NCI-H146 treated with DMSO at 0.1 percent for 48 hours (cell line): ENCODE data around the gene CYB5R3.
"Not testable (repeated sequence)": the region's sequence is repeated elsewhere in the genome, so short reads cannot be mapped to it uniquely, and the experiment has no call there.

Source experiments
- DNase-seq: peaks from one replicate; lab custom pipeline; 2025; ENCODE audit not compliant: unreplicated experiment; lab: John Stamatoyannopoulos, UW

CYB5R3 gene

GRCh38 chr22:42679691-42680090 lies 30.5 kb upstream of the CYB5R3 start:
- no peak for DNase-seq

DNA sequence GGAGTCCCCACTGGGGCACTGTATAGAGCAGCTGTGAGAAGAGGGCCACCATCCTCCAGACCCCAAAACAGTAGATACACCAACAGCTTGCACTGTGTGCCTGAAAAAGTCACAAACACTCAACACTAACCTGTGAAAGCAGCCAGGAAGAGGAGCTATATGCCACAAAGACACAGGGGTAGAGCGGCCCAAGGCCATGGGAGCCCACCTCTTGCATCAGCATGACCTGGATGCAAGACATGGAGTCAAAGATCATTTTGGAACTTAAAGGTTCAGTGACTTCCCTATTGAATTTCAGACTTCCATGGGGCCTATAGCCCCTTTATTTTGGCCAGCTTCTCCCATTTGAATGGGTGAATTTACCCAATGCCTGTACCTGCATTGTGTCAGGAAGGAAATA lies 29.7 kb upstream of the CYB5R3 start:
- DNase-seq = no peak

DNA sequence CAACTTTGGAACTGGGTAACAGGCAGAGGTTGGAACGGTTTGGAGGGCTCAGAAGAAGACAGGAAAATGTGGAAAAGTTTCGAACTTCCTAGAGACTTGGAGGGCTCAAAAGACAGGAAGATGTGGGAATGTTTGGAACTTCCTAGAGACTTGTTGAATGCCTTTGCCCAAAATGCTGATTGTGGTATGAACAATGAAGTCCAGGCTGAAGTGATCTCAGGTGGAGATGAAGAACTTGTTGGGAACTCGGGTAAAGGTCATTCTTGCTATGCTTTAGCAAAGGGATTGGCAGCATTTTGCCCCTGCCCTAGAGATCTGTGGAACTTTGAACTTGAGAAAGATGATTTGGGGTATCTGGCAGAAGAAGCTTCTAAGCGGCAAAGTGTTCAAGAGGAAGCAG lies 28.7 kb upstream of the CYB5R3 start:
- DNase-seq = not testable (repeated sequence)

GRCh38 chr22:42676059-42676607 lies 26.9 kb upstream of the CYB5R3 start:
- DNase-seq = no peak

- DNase-seq = no peak
Observed at GRCh38 chr22:42673898-42674401, 24.8 kb upstream of the CYB5R3 start.

DNA sequence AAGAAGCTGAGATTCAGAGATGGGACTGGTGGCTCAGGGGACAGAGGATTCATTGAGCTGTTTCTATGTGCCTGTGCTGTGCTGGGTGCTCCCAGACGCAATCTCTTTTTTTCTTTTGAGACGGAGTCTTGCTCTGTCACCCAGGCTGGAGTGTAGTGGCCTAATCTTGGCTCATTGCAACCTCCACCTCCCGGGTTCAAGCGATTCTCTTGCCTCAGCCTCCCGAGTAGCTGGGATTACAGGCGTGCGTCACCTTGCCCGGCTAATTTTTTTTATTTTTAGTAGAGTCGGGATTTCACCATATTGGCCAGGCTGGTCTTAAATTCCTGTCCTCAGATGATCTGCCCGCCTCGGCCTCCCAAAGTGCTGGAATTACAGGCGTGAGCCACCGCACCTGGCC lies 23.9 kb upstream of the CYB5R3 start:
- not testable (repeated sequence) for DNase-seq

GRCh38 chr22:42670921-42671709 lies 21.9 kb upstream of the CYB5R3 start:
- no peak for DNase-seq

DNA sequence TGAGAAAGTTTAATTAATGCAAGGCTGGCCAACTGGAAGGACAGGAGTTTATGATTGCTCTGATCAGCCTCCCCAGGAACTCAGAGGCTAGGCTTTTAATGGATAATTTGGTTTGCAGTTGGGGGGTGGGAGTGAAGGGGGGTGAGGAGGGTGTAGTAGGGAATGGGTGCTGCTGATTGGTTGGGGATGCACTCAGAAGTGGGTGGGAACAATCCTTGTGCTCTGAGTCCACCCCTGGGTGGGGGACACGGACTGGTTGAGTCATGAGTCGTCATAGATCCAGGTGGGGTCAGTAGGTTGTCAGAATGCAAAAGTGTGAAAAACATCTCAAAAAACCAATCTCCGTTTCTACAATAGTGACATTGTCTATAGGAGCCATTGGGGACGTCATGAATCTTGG lies 20.9 kb upstream of the CYB5R3 start:
- no peak for DNase-seq

DNA sequence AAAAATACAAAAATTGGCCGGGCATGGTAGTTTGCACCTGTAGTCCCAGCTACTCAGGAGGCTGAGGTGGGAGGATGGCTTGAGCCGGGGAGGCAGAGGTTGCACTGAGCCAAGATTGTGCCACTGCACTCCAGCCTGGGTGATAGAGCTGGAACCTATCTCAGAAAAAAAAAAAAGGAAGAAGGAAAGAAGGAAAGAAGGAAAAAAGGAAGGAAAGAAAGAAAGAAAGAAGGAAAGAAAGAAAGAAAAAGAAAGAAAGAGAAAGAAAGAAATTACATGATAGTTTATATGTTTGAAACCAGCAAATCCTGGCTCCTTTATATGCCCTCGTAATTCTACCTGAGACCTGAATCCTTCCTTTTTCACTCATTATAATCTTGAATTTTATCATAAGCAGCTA lies 17.2 kb upstream of the CYB5R3 start:
- DNase-seq = not testable (repeated sequence)

- no peak for DNase-seq
Observed at GRCh38 chr22:42664976-42665831, 16.0 kb upstream of the CYB5R3 start.

GRCh38 chr22:42661985-42662831 lies 13.0 kb upstream of the CYB5R3 start:
- DNase-seq = peak; percentile 18

- no peak for DNase-seq
Observed at GRCh38 chr22:42656578-42656977, 7.4 kb upstream of the CYB5R3 start.

GRCh38 chr22:42655693-42656092 lies 6.5 kb upstream of the CYB5R3 start:
- peak; percentile 32 for DNase-seq

DNA sequence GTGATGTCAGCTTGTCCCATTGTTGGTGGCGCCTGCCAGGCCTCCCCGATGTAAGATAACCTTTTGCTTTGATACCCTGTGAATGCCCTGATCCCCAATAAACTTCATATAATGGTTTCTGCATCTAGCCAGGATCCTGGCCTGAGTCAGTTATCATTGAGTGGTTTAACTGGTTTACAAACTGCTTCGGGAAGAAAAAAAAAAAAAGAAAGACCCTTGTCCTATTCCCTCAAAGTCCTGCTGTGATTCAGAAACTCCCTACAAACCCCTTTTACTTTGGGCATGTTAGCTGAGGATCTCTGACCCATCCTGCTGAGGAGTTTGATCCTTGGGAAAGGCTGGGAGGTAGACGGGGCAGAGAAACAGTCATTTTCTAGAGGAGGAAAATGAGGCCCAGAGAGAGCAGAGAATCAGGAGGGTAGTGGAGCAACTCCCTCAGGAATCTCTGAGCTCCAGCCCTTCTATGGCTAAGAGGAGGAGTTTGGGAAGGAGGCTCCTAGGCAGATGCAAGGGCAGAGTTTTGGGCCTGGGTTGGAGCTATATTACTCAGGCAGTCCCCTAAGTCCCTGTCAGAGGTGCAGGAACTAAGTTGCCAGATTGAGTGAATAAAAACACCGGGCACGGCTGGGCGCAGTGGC lies 5.4 kb upstream of the CYB5R3 start:
- DNase-seq = no peak

DNA sequence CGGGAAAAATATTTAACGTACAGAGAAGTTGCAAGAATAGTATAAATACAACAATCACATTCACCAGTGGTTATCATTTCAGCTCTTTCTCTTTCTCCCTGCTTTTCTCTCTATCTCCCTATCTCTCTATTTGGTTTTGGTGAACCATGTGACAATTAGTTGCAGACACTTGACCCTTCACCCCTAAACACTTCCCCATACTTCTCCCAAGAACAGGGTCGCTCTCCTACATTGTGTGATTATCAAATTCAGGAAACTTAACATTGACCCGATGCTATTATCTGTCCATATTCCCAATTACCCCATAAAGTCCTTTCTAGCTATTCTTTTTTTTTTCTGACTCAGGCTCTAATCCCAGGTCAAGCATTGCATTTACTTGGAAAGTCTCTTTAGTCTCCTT lies 4.8 kb upstream of the CYB5R3 start:
- DNase-seq = no peak

DNA sequence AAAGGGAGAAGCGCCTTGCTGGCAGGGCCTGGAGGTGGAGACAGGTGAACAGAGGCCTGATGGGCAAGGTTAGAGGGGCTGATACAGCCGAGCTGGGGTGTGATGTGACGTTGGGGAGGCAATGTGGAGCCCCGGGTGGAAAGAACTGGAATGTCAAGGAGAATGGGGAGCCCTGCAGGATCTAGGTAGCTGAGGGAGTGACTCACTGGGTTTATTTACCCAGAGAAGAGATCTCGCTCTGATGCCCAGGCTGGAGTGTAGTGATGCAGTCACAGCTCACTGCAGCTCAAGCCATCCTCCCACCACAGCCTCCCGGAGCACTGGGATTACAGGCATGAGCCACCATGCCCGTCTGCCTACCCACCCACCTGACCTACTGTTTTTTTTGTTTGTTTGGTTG lies 1.9 kb upstream of the CYB5R3 start:
- DNase-seq = no peak

DNA sequence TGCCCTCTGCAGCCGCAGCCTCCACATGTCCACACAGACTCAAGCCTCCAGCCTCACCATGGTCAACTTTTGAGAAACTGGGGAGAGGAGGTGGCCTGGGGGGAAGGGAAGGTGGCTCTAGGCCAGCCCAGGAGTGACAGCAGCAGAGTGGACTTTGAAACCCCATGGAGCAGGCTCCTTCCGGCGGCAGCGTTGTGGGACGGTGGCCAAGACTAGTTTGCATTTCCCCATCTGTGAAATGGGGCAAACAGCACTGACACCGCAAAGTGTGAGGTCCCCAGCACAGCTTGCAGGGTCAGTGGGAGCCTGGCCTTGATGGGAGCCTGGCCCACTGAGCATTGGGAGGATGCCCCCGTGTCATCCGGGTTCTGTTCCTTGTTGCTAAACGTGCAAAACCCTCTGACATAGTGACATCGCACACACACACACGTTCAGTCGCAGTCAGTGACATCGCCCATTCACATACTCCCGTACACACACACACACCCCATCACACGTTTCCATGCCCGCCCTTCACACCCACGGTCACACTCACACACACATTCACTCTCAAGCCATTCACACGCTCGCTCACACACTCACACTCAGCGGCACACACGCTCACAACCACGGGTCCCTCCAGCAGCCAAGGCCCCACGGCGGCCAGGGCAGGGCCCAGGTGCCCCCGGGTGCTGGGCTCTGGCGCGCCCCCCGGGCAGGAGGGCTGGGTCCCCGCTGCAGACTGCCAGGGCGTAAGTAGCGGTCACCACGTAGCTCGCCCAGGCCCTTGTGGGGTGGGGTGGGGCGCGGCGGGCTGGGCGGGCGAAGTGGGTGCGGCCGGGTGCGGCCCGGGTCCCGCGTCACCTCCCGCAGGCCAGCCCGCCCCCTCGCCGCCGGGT lies 585 bp downstream of the CYB5R3 start:
- no peak for DNase-seq

- no peak for DNase-seq
Observed at GRCh38 chr22:42648017-42648367, 1.2 kb downstream of the CYB5R3 start.
